ENCODE results near the gene KIAA1755. TPM values are rescaled to one million over a fixed set of nuclear protein-coding genes. Genes with fewer than 3 reads are reported as not detected.

The KIAA1755 gene
- total RNA-seq, 1 donor from 2014 or later: not detected

DNA sequence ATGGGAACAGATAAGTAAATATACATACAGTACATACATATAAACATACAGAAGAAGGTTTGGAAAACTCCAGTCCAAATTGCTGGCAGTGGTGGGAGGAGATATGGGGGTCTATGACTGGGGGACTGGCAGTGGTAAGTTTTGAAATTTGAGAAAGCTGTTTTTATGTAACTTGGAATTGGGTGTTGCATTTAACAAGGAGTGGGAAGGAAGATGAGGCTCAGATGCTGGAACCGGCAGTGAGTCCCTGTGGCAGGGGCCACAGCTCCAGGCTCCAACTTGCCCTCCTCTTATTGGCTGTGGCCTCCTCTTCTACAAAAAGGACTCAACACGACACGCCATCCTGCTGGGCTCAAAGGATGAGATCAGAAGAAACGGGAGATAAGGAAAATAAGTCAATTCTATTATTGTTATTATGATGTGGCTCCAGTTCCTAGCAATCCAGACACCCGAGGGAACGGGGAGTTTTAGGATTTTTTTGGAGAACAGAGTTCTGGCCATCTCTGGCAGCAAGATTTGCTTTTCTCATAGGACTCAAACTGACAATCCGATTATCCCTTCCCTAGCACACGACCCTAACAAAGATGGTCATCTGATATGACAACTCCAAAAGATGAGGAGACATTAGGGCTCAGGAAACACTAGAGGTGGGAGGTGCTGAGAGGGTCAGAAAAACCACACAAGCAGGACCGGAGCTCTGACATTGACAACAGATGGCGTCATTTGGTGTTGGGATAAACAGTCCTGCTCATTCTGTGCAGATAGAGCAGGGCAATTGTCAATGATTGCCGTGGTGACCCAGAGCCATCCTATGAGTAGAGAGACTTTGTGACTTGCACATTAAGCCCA, 89.5 kb downstream of the KIAA1755 start:
- Mint-ChIP-seq H3K36me3 (ENCODE audit: low read depth) (no peaks in the 10 kb centered on the region), H3K27me3 (no peaks in the 10 kb centered on the region), H3K4me3 (no peak overlapping the region), H3K27ac (no peak overlapping the region), H3K9me3 (no peaks in the 10 kb centered on the region), H3K4me1 (peaks cover 16% of the 10 kb centered on the region)
- ChIA-PET POLR2A (no interaction called here), CTCF (interaction anchor here (1.1 to 1.5 kb wide), 2 partner anchors 51 to 113 kb away, joined by 3 to 4 read pairs; no protein-coding TSS in a partner anchor)
- no peak for TF ChIP-seq CTCF (IDR thresholded peaks at IDR 0.05)
- no peak for ATAC-seq (ENCODE audit: low read depth)
- intact Hi-C loops (cut with micrococcal nuclease): no loop called here
- DNase-seq: no peak

DNA sequence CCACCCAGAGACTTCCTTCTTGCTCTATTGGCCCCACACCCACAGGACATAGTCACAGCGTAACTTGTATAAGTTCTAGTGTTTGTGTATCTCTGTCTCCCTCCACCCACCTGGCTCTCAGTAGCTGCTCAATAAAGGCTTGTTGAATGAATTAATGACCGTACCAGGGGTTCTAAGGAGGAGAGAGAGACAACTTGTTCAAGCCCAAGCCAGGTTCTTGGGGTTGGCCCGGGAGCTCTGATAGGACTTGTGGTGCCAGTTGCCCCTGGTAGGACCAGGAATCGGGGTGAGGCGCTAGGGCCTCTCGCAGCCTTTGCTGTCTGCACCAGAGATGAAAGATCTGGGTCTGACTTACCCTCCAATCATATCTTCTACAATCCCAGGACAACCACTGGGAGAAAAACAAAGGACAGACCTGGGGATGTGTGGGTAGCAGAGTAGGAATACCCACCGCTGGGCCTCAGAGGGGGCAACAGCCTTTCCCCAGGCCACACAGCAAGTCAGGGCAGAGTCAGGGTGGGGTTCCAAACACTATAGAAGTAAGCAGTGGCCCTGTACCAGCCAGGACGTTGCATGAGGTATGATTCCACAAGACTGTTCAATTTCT, 90.2 kb downstream of the KIAA1755 start:
- ChIA-PET POLR2A (no interaction called here), CTCF (interaction anchor here (1.1 to 1.5 kb wide), 2 partner anchors 51 to 113 kb away, joined by 3 to 4 read pairs; no protein-coding TSS in a partner anchor)
- DNase-seq: no peak
- TF ChIP-seq CTCF (IDR thresholded peaks at IDR 0.05): no peak
- no peaks in the 10 kb centered on the region for H3K27me3 Mint-ChIP-seq
- H3K36me3 Mint-ChIP-seq (ENCODE audit: low read depth): no peaks in the 10 kb centered on the region
- no peaks in the 10 kb centered on the region for H3K9me3 Mint-ChIP-seq
- H3K4me3 Mint-ChIP-seq: no peak overlapping the region
- no peak for ATAC-seq (ENCODE audit: low read depth)
- intact Hi-C loops (cut with micrococcal nuclease): no loop called here
- peaks cover 23% of the 10 kb centered on the region for H3K4me1 Mint-ChIP-seq
- no peak overlapping the region for H3K27ac Mint-ChIP-seq

DNA sequence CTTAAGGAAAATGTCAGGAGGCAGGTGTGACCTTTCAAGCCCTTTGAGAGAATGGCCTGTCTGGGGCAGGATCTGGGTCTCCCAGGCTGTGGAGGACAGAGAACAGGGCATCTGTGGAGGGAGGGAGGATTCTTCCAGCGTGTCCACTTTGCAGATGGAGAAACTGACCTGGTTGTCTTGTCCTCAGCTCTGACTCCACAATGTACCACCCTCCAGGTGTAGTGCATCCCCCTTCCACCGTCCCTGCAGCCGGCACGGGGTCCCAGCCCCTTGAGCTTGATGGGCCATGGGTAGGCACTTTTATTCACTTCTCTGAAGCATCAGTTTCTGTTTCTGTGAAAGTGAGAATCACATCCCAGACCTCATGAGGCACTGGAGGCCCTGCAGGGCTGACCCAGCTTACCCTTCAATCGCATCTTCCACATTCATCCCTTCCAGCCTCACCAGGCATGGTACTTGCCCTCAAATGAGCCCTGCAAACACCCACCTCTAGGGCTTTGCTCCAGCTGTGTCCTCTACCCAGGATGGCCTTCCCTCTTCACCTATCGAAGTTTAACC, 90.8 kb downstream of the KIAA1755 start:
- no peak for DNase-seq
- Mint-ChIP-seq H3K36me3 (ENCODE audit: low read depth) (no peaks in the 10 kb centered on the region), H3K9me3 (no peaks in the 10 kb centered on the region), H3K27me3 (no peaks in the 10 kb centered on the region), H3K4me3 (no peak overlapping the region), H3K27ac (no peak overlapping the region), H3K4me1 (peaks cover 27% of the 10 kb centered on the region)
- intact Hi-C loops (cut with micrococcal nuclease): loop anchor here (5.0 kb wide), 1 partner anchor 52 kb away; no protein-coding TSS in a partner anchor
- ChIA-PET POLR2A (no interaction called here), CTCF (interaction anchor here (1.1 to 3.8 kb wide), 3 partner anchors 52 to 112 kb away, joined by 3 to 38 read pairs (median 4); no protein-coding TSS in a partner anchor)
- no peak for ATAC-seq (ENCODE audit: low read depth)
- no peak for TF ChIP-seq CTCF (IDR thresholded peaks at IDR 0.05)

GRCh38 chr20:38168791-38169589, 91.5 kb downstream of the KIAA1755 start:
- CTCF ChIA-PET: interaction anchor here (0.7 to 3.8 kb wide), 4 partner anchors 53 to 111 kb away, joined by 4 to 38 read pairs (median 20); no protein-coding TSS in a partner anchor
- Mint-ChIP-seq H3K9me3 (no peaks in the 10 kb centered on the region), H3K4me3 (no peak overlapping the region), H3K27me3 (no peaks in the 10 kb centered on the region), H3K27ac (peak overlapping the region; percentile 41), H3K36me3 (ENCODE audit: low read depth) (no peaks in the 10 kb centered on the region), H3K4me1 (peaks cover 28% of the 10 kb centered on the region)
- TF ChIP-seq CTCF (IDR thresholded peaks at IDR 0.05): no peak
- intact Hi-C loops (cut with micrococcal nuclease): loop anchor here (5.0 kb wide), 1 partner anchor 52 kb away; no protein-coding TSS in a partner anchor
- DNase-seq: no peak
- POLR2A ChIA-PET: interaction anchor here (1.3 kb wide), 1 partner anchor 95 kb away, joined by 3 read pairs; no protein-coding TSS in a partner anchor
- ATAC-seq (ENCODE audit: low read depth): no peak

All from activated B cell treated with CpG ODN at 0.5 μM for 24 hours (primary cell).